ENCODE results near the gene BCDIN3D. TPM values are rescaled to one million over a fixed set of nuclear protein-coding genes. Genes with fewer than 3 reads are reported as not detected.

The BCDIN3D gene
- total RNA-seq, 3 donors from 2014 or later (not counting 1 experiment from before 2014, with no cell fraction given) = 4.0 to 6.0 (median 4.4) TPM

DNA sequence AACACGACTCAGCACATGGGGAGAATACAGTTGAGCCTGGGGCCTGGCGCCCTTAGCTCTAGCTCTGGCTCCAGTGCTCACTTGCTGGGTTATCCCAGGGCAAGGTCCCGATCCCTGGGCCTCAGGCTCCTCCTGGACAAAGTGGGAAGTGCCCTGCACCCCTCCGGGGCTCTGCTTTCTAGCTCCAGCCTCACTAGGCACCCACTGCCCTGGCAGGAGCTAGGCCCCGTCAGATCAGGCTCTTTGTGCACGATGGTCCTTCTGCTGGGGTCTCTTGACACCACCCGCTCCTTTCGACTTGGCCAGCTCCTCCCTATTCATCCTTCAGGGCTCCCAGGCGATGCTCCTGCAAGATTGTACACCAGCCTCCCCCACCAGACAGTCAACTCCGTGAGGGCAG is 38.1 kb downstream of the BCDIN3D start:
- no peaks in the 10 kb centered on the region for H3K36me3 Mint-ChIP-seq
- no peak for DNase-seq
- 92% methylated on average over 10 of the region's 10 CpGs for WGBS (ENCODE audit: insufficient coverage)
- H3K4me1 Mint-ChIP-seq = no peaks in the 10 kb centered on the region
- Histone ChIP-seq H3K9me3 (ENCODE audit: control insufficient read depth, insufficient read depth, low read length) (no peaks in the 10 kb centered on the region), H3K27ac (ENCODE audit: low read length) (no peak overlapping the region), H3K36me3 (ENCODE audit: control insufficient read depth, insufficient read depth, low read length) (peaks cover 22% of the 10 kb centered on the region), H3K4me1 (ENCODE audit: control insufficient read depth, insufficient read depth, low read length) (no peaks in the 10 kb centered on the region), H3K27me3 (ENCODE audit: control insufficient read depth, insufficient read depth, low read length) (no peaks in the 10 kb centered on the region), H3K4me3 (ENCODE audit: low read length) (no peak overlapping the region)
- TF ChIP-seq, protein P1, sequence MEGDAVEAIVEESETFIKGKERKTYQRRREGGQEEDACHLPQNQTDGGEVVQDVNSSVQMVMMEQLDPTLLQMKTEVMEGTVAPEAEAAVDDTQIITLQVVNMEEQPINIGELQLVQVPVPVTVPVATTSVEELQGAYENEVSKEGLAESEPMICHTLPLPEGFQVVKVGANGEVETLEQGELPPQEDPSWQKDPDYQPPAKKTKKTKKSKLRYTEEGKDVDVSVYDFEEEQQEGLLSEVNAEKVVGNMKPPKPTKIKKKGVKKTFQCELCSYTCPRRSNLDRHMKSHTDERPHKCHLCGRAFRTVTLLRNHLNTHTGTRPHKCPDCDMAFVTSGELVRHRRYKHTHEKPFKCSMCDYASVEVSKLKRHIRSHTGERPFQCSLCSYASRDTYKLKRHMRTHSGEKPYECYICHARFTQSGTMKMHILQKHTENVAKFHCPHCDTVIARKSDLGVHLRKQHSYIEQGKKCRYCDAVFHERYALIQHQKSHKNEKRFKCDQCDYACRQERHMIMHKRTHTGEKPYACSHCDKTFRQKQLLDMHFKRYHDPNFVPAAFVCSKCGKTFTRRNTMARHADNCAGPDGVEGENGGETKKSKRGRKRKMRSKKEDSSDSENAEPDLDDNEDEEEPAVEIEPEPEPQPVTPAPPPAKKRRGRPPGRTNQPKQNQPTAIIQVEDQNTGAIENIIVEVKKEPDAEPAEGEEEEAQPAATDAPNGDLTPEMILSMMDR (IDR thresholded peaks at IDR 0.05) = no peak
- no peak for ATAC-seq
- intact Hi-C loops (cut with micrococcal nuclease) = no loop called here
- no peaks in the 10 kb centered on the region for H3K9me3 Mint-ChIP-seq
- H3K27ac Mint-ChIP-seq = no peak overlapping the region
- no peaks in the 10 kb centered on the region for H3K27me3 Mint-ChIP-seq (ENCODE audit: low read depth in 2 of 2)
- no peak overlapping the region for H3K4me3 Mint-ChIP-seq

GRCh38 chr12:49803693-49804450 is 39.0 kb downstream of the BCDIN3D start:
- H3K36me3 Mint-ChIP-seq = no peaks in the 10 kb centered on the region
- no peaks in the 10 kb centered on the region for H3K27me3 ChIP-seq (ENCODE audit: control insufficient read depth, insufficient read depth, low read length)
- no peaks in the 10 kb centered on the region for H3K27me3 Mint-ChIP-seq (ENCODE audit: low read depth in 2 of 2)
- intact Hi-C loops (cut with micrococcal nuclease) = no loop called here
- no peaks in the 10 kb centered on the region for H3K9me3 ChIP-seq (ENCODE audit: control insufficient read depth, insufficient read depth, low read length)
- WGBS (ENCODE audit: insufficient coverage) = 97% methylated on average over 12 of the region's 12 CpGs
- H3K4me1 ChIP-seq (ENCODE audit: control insufficient read depth, insufficient read depth, low read length) = no peaks in the 10 kb centered on the region
- TF ChIP-seq, protein P1 (IDR thresholded peaks at IDR 0.05) = no peak
- H3K36me3 ChIP-seq (ENCODE audit: control insufficient read depth, insufficient read depth, low read length) = peaks cover 23% of the 10 kb centered on the region
- no peak overlapping the region for H3K4me3 ChIP-seq (ENCODE audit: low read length)
- H3K4me3 Mint-ChIP-seq = no peak overlapping the region
- no peak overlapping the region for H3K27ac ChIP-seq (ENCODE audit: low read length)
- ATAC-seq = no peak
- no peaks in the 10 kb centered on the region for H3K9me3 Mint-ChIP-seq
- no peak for DNase-seq
- no peak overlapping the region for H3K27ac Mint-ChIP-seq
- no peaks in the 10 kb centered on the region for H3K4me1 Mint-ChIP-seq

DNA sequence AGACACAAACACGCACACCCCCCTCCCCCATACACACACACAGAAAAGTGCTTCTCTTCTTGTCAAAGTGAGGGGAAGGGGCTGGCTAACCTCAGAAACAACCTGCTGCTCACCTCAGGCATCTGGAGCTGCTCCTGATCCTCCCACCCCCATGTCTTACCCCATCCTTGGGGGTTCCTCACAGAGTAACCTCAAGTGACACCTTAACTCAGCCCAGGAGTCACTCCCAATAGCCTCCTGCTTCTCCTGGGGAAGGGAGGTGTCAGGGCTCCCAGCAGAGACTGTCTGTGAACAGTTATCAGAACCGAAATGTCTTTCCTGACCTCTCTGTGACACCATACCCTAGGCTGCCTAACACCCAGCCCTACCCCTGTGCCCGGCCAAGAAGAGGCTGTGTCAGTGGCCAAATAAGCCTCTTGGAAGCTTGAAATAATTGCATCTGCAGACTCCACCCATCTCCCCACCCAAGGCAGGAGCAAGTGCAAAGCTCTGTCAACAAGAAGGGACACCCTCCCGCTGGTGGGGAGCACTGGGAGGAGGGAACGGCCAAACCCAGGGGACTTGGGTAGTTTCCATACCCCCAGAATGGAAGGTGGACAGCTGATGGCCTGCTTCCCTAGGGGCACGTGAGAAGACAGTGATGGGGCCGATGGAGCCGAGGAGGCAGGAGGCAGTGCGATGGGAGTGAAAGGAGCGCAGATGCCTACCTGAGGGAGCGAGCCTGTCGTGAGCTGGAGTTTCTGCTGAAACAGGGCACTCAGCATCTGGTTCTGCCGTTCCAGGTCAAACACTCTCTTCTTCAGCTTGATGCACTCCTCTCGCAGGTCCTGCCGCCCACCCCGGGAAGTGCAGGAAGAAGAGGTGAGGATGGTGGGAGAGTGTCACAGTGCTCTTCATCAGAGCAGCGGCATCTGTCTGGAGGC is 41.5 kb downstream of the BCDIN3D start:
- H3K27me3 ChIP-seq (ENCODE audit: control insufficient read depth, insufficient read depth, low read length) = no peaks in the 10 kb centered on the region
- no peaks in the 10 kb centered on the region for H3K9me3 ChIP-seq (ENCODE audit: control insufficient read depth, insufficient read depth, low read length)
- Mint-ChIP-seq H3K27me3 (ENCODE audit: low read depth in 2 of 2) (no peaks in the 10 kb centered on the region), H3K4me3 (no peak overlapping the region), H3K36me3 (no peaks in the 10 kb centered on the region), H3K4me1 (no peaks in the 10 kb centered on the region), H3K9me3 (no peaks in the 10 kb centered on the region), H3K27ac (no peak overlapping the region)
- 88% methylated on average over 17 of the region's 17 CpGs for WGBS (ENCODE audit: insufficient coverage)
- no peak overlapping the region for H3K4me3 ChIP-seq (ENCODE audit: low read length)
- TF ChIP-seq, protein P1 (IDR thresholded peaks at IDR 0.05) = no peak
- H3K4me1 ChIP-seq (ENCODE audit: control insufficient read depth, insufficient read depth, low read length) = no peaks in the 10 kb centered on the region
- H3K36me3 ChIP-seq (ENCODE audit: control insufficient read depth, insufficient read depth, low read length) = peaks cover 35% of the 10 kb centered on the region
- ATAC-seq (no peak), DNase-seq (no peak)
- intact Hi-C loops (cut with micrococcal nuclease) = no loop called here
- H3K27ac ChIP-seq (ENCODE audit: low read length) = no peak overlapping the region
